Measurements from ENCODE around the gene KCTD20.
"Not testable (repeated sequence)": the region's sequence is repeated elsewhere in the genome, so short reads cannot be mapped to it uniquely, and the experiment has no call there.

The KCTD20 gene
- 159 to 278 (median 194) reads per million in 4 experiments for total RNA-seq

- DNase-seq = peak; percentile 68
Measured at GRCh38 chr6:36442671-36443470, at the start of gene KCTD20, which contains the start of gene PXT1. Gene KCTD20 (plus strand): TSS chr6:36443000. CDS start chr6:36470098, 27,098 bp downstream. Gene PXT1 (minus strand): TSS chr6:36442854. CDS start chr6:36426082, 16,772 bp downstream.

- no peak for DNase-seq
Measured at GRCh38 chr6:36399970-36400369, 42.8 kb upstream of the KCTD20 start.

- no peak for DNase-seq
Measured at GRCh38 chr6:36402481-36402880, 40.3 kb upstream of the KCTD20 start.

- DNase-seq = no peak
Measured at GRCh38 chr6:36404164-36404563, 38.6 kb upstream of the KCTD20 start.

- not testable (repeated sequence) for DNase-seq
Measured at GRCh38 chr6:36409718-36410117, 33.1 kb upstream of the KCTD20 start.

GRCh38 chr6:36413489-36414480, 29.0 kb upstream of the KCTD20 start:
- no peak for DNase-seq

GRCh38 chr6:36414481-36414880, 28.3 kb upstream of the KCTD20 start:
- DNase-seq = no peak

- no peak for DNase-seq
Measured at GRCh38 chr6:36418558-36418957, 24.2 kb upstream of the KCTD20 start.

- DNase-seq = no peak
Measured at GRCh38 chr6:36419310-36419709, 23.5 kb upstream of the KCTD20 start.

- DNase-seq = no peak
Measured at GRCh38 chr6:36422714-36423100, 20.1 kb upstream of the KCTD20 start.

GRCh38 chr6:36423101-36423824, 19.5 kb upstream of the KCTD20 start:
- DNase-seq = peak; percentile 98

- DNase-seq = no peak
Measured at GRCh38 chr6:36426622-36427021, 16.2 kb upstream of the KCTD20 start.

- no peak for DNase-seq
Measured at GRCh38 chr6:36428911-36429310, 13.9 kb upstream of the KCTD20 start.

GRCh38 chr6:36430351-36430750, 12.4 kb upstream of the KCTD20 start:
- no peak for DNase-seq

- no peak for DNase-seq
Measured at GRCh38 chr6:36431197-36431596, 11.6 kb upstream of the KCTD20 start.

GRCh38 chr6:36432151-36432671, 10.6 kb upstream of the KCTD20 start:
- no peak for DNase-seq

- no peak for DNase-seq
Measured at GRCh38 chr6:36436466-36436865, 6.3 kb upstream of the KCTD20 start.

- peak; percentile 56 for DNase-seq
Measured at GRCh38 chr6:36441307-36441894, 1.4 kb upstream of the KCTD20 start.

GRCh38 chr6:36442103-36442670, 613 bp upstream of the KCTD20 start:
- DNase-seq = no peak

- no peak for DNase-seq
Measured at GRCh38 chr6:36443471-36444428, 950 bp downstream of the KCTD20 start.

Data from effector CD8-positive, alpha-beta T cell (primary cell).